Measurements from ENCODE around the gene KCNC1. TPM values are rescaled to one million over a fixed set of nuclear protein-coding genes. Genes with fewer than 3 reads are reported as not detected.

KCNC1 gene
- total and polyA plus RNA-seq, 2 of the 13 experiments (the other 11 are each of a cell fraction or from before 2014, with no cell fraction given): 0.01 to 0.04 TPM

GRCh38 chr11:17770048-17770652, 35.6 kb downstream of the KCNC1 start (continued):
- TF ChIP-seq HMGA1 (CRISPR knock-in tag; conservative IDR thresholded peaks at IDR 0.05): no peak
- peak; percentile 87 for TF ChIP-seq SMYD3 (CRISPR knock-in tag; IDR thresholded peaks at IDR 0.05)
- TF ChIP-seq FOXO1 (CRISPR knock-in tag; IDR thresholded peaks at IDR 0.05): peak; percentile 95
- TF ChIP-seq ZNF20 (CRISPR knock-in tag; IDR thresholded peaks at IDR 0.05): no peak
- no peak; the same call in 1 of the 2 replicates for TF ChIP-seq MTF2 (CRISPR knock-in tag; IDR thresholded peaks at IDR 0.05; ENCODE audit: borderline replicate concordance)
- no peak for TF ChIP-seq ZNF766 (CRISPR knock-in tag; IDR thresholded peaks at IDR 0.05; ENCODE audit: borderline replicate concordance)
- no peak; the same call in 1 of the 2 replicates for TF ChIP-seq FOSL1 (CRISPR knock-in tag; IDR thresholded peaks at IDR 0.05; ENCODE audit: borderline replicate concordance)
- TF ChIP-seq CC2D1A (CRISPR knock-in tag; IDR thresholded peaks at IDR 0.05): 0 out of 2 replicates have a peak, but pooled peaks have one; percentile 37
- no peak; the same call in 1 of the 2 replicates for TF ChIP-seq ZNF703 (CRISPR knock-in tag; IDR thresholded peaks at IDR 0.05; ENCODE audit: borderline replicate concordance)
- TF ChIP-seq ZMYM2 (CRISPR knock-in tag; IDR thresholded peaks at IDR 0.05): peak; percentile 94
- no peak for TF ChIP-seq FOXM1 (CRISPR knock-in tag; IDR thresholded peaks at IDR 0.05)
- TF ChIP-seq PCBP1 (IDR thresholded peaks at IDR 0.05; ENCODE audit: borderline replicate concordance, low read depth, low read length): 0 out of 2 replicates have a peak, but pooled peaks have one; percentile 63
- no peak for TF ChIP-seq ZNF530 (CRISPR knock-in tag; IDR thresholded peaks at IDR 0.05; ENCODE audit: low read depth)
- no peak for TF ChIP-seq GTF2F1 (IDR thresholded peaks at IDR 0.05; ENCODE audit: low read length)
- TF ChIP-seq RNF2 (conservative IDR thresholded peaks at IDR 0.05; ENCODE audit: low read depth): no peak
- TF ChIP-seq NONO (IDR thresholded peaks at IDR 0.05): no peak
- peak; percentile 99 for TF ChIP-seq NONO (CRISPR knock-in tag; conservative IDR thresholded peaks at IDR 0.05)
- peak; percentile 66; the same call in 1 of the 2 replicates for TF ChIP-seq TOPORS (CRISPR knock-in tag; IDR thresholded peaks at IDR 0.05)
- no peak for TF ChIP-seq ZNF75D (CRISPR knock-in tag; IDR thresholded peaks at IDR 0.05; ENCODE audit: borderline replicate concordance)
- peak; percentile 90; the same call in 1 of the 2 replicates for TF ChIP-seq ZNF136 (CRISPR knock-in tag; IDR thresholded peaks at IDR 0.05; ENCODE audit: low read depth)
- TF ChIP-seq DMAP1 (CRISPR knock-in tag; IDR thresholded peaks at IDR 0.05): peak; percentile 85
- TF ChIP-seq ZNF772 (CRISPR knock-in tag; IDR thresholded peaks at IDR 0.05): peak; percentile 97
- TF ChIP-seq, protein P1, sequence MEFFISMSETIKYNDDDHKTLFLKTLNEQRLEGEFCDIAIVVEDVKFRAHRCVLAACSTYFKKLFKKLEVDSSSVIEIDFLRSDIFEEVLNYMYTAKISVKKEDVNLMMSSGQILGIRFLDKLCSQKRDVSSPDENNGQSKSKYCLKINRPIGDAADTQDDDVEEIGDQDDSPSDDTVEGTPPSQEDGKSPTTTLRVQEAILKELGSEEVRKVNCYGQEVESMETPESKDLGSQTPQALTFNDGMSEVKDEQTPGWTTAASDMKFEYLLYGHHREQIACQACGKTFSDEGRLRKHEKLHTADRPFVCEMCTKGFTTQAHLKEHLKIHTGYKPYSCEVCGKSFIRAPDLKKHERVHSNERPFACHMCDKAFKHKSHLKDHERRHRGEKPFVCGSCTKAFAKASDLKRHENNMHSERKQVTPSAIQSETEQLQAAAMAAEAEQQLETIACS (CRISPR knock-in tag; IDR thresholded peaks at IDR 0.05): no peak
- no peak for TF ChIP-seq ZNF597 (CRISPR knock-in tag; IDR thresholded peaks at IDR 0.05)
- TF ChIP-seq ZNF543 (CRISPR knock-in tag; IDR thresholded peaks at IDR 0.05): peak; percentile 74; the same call in 1 of the 2 replicates
- TF ChIP-seq ZNF460 (CRISPR knock-in tag; IDR thresholded peaks at IDR 0.05; ENCODE audit: borderline replicate concordance): no peak; the same call in 1 of the 2 replicates
- TF ChIP-seq FIP1L1 (IDR thresholded peaks at IDR 0.05; ENCODE audit: borderline replicate concordance, insufficient read depth, low read depth, low read length): no peak
- TF ChIP-seq, protein P2, sequence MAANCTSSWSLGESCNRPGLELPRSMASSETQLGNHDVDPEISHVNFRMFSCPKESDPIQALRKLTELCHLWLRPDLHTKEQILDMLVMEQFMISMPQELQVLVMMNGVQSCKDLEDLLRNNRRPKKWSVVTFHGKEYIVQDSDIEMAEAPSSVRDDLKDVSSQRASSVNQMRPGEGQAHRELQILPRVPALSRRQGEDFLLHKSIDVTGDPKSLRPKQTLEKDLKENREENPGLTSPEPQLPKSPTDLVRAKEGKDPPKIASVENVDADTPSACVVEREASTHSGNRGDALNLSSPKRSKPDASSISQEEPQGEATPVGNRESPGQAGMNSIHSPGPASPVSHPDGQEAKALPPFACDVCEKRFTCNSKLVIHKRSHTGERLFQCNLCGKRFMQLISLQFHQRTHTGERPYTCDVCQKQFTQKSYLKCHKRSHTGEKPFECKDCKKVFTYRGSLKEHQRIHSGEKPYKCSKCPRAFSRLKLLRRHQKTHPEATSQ (CRISPR knock-in tag; IDR thresholded peaks at IDR 0.05; ENCODE audit: borderline replicate concordance): peak; percentile 77; the same call in 1 of the 2 replicates
- TF ChIP-seq ZNF251 (CRISPR knock-in tag; IDR thresholded peaks at IDR 0.05): no peak

Data from HepG2 (cell line).